ENCODE data around the gene PLA2G2D.

PLA2G2D gene

DNA sequence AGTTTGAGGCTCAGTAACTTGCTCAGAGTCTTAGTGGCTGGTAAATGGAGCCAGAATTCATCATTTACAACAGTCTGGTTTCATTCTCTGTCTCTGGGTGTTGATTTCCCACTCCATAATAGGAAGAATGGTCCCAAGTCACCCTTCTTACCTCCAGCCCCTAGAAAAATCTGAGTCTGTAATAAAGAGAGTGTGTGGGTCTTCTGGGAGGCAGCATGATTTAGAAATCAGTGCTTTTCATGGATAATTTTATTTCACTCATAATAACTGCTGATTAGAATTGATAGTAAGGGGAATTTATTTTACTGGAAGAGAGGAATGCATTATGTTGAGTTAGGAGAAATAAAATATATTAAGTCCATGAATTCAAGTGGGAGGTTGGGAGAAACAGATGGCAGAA is 2.1 kb downstream of the PLA2G2D start:
- DNase-seq (ENCODE audit: low spot score), result no peak
- TF ChIP-seq, protein P1, sequence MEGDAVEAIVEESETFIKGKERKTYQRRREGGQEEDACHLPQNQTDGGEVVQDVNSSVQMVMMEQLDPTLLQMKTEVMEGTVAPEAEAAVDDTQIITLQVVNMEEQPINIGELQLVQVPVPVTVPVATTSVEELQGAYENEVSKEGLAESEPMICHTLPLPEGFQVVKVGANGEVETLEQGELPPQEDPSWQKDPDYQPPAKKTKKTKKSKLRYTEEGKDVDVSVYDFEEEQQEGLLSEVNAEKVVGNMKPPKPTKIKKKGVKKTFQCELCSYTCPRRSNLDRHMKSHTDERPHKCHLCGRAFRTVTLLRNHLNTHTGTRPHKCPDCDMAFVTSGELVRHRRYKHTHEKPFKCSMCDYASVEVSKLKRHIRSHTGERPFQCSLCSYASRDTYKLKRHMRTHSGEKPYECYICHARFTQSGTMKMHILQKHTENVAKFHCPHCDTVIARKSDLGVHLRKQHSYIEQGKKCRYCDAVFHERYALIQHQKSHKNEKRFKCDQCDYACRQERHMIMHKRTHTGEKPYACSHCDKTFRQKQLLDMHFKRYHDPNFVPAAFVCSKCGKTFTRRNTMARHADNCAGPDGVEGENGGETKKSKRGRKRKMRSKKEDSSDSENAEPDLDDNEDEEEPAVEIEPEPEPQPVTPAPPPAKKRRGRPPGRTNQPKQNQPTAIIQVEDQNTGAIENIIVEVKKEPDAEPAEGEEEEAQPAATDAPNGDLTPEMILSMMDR (IDR thresholded peaks at IDR 0.05; ENCODE audit: extremely low read depth, insufficient read depth, missing control alignments), result no peak
- in situ Hi-C loops (cut with MboI; ENCODE audit: low pct_unique_long_range_greater_than_20kb, low sequenced_read_pairs, unreplicated experiment), result no loop called here

DNA sequence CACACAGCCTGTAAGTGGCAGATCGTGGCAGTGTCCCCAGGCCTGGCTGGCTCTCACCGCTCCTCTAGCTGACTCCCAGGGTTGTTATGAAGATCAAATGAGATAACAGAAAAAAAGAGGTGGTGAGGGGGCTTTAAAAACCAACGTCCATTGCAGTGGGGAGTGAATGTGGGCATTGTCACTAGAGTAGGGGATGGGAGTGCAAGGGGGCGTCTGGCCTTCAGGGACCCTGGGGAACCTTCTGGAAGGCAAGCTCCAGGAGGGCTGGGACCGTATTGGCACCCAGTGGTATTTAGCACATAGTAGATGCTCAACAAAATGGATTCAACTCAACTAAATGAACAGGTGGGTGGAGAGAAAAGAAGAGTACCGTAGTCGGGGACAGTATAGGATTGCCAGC is 3.4 kb downstream of the PLA2G2D start:
- in situ Hi-C loops (cut with MboI; ENCODE audit: low pct_unique_long_range_greater_than_20kb, low sequenced_read_pairs, unreplicated experiment), result no loop called here
- no peak for DNase-seq (ENCODE audit: low spot score)
- TF ChIP-seq, protein P1 (IDR thresholded peaks at IDR 0.05; ENCODE audit: extremely low read depth, insufficient read depth, missing control alignments), result no peak

DNA sequence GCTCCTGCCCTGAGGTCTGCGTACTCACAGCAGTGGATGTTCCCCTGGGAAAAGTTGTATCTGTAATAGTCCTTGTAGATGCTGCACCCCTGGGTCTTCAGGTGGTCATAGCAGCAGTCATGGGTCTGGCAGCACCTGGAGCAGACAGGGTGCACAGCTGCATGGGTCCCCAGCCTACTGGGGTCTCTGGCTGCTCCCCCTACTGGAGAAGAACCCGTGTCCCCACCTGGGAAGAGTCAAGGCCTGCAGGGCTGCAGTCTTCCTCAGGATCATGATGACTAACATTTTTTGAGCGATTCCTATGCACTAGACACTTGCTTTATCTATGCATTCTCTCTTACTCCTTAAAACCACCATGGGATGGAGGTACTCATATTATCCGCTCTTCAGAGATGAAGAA is 3.9 kb downstream of the PLA2G2D start:
- no peak for DNase-seq (ENCODE audit: low spot score)
- TF ChIP-seq, protein P1 (IDR thresholded peaks at IDR 0.05; ENCODE audit: extremely low read depth, insufficient read depth, missing control alignments), result no peak
- in situ Hi-C loops (cut with MboI; ENCODE audit: low pct_unique_long_range_greater_than_20kb, low sequenced_read_pairs, unreplicated experiment), result no loop called here

DNA sequence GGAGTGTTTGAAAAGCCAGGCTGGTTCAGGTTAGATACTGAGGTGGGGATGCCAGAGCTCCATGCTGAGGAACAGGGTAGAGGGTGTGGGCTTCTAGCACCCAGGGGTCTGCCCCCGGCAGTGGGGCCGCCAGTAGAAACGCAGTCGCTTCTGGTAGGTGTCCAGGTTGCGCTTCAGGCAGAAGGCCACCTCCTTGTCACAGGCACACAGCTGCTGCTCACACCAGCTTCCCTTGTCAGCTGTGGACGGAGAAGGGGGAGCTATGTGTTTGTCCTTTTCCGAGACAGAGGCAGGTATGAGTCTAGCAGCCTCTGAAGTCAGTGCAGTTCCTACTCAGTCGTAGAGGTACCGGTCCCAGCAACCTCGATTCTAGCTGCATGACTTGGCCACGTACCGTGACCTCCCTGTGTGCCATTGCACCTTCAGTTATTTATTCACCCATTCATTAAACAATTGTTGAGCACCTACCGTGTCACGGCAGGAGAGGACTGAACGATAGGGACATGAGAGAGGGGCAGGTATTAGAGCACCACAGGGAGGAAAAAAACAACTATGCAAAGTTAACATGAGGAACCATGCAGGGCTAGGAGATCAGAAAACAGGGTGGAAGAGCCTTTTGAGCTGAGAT is 5.2 kb downstream of the PLA2G2D start:
- no peak for DNase-seq (ENCODE audit: low spot score)
- TF ChIP-seq, protein P1 (IDR thresholded peaks at IDR 0.05; ENCODE audit: extremely low read depth, insufficient read depth, missing control alignments), result no peak
- in situ Hi-C loops (cut with MboI; ENCODE audit: low pct_unique_long_range_greater_than_20kb, low sequenced_read_pairs, unreplicated experiment), result no loop called here

DNA sequence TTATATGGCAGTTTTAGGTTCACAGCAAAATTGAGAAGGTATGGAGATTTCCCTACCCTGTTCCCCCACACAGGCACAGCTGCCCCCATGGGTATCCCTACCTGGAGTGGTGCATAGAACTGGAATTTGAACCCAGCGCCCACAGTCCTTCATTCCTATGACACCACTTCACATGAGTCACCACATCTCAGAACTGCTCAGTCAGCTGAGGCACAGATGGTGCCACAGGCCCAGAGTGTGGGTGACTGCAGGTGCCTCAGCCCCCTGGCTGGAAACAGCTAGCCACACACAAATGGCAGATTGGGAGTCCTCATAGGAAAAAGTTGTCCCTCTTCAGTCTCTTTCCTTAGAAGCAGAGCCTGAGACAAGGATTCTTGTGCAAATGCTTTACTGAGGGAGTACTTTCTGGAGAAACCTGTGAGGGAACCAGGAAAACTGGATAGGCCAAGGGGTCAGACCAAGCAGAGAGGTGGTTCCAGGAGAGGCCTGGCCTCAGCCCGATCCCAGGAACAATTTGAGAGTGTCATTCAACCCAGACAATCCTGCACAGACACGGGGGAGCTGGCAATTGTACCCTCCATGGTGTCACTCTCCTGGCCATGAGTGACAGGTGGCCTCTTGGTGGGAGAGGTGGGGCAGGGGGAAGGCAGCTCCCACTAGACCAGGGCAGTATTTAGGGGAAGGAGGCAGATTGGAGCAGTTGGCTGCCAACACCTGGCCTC is 6.9 kb downstream of the PLA2G2D start:
- DNase-seq (ENCODE audit: low spot score), result no peak
- in situ Hi-C loops (cut with MboI; ENCODE audit: low pct_unique_long_range_greater_than_20kb, low sequenced_read_pairs, unreplicated experiment), result no loop called here
- TF ChIP-seq, protein P1 (IDR thresholded peaks at IDR 0.05; ENCODE audit: extremely low read depth, insufficient read depth, missing control alignments), result no peak

DNA sequence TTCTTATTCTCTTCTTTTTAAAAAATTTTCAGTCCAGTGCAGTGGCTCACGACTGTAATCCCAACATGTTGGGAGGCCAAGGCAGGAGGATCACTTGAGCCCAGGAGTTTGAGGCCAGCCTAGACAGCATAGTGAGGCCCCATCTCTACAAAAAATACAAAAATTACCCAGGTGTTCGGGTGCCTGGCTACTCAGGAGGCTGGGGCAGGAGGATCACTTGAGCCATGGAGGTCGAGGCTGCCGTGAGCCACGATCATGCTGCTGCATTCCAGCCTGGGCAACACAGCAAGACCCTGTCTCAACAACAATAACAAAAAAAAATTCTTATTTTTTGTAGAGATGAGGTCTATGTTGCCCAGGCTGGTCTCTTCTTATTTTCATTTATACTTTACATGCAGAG is 7.9 kb downstream of the PLA2G2D start:
- TF ChIP-seq, protein P1 (IDR thresholded peaks at IDR 0.05; ENCODE audit: extremely low read depth, insufficient read depth, missing control alignments), result no peak
- DNase-seq (ENCODE audit: low spot score), result no peak
- in situ Hi-C loops (cut with MboI; ENCODE audit: low pct_unique_long_range_greater_than_20kb, low sequenced_read_pairs, unreplicated experiment), result no loop called here

All from GM13977 (cell line).